GM18499 (cell line): ENCODE data around the gene KRTAP6-1.

Experiments
- ATAC-seq: cut with Tn5 transposase; IDR thresholded peaks from one replicate; pipeline ENCODE4 v1.9.1; 2021; ENCODE audit warnings: moderate number of reproducible peaks; ENCODE audit not compliant: insufficient read depth, unreplicated experiment

Gene KRTAP6-1

GRCh38 chr21:30613836-30614235, at the start of gene KRTAP6-1:
TSS of gene KRTAP6-1 (minus strand) at chr21:30613930. CDS start at chr21:30613904, 26 bp downstream.
- no peak for ATAC-seq

GRCh38 chr21:30652891-30653290, 39.2 kb upstream of the KRTAP6-1 start:
- ATAC-seq: no peak

GRCh38 chr21:30646904-30647414, 33.2 kb upstream of the KRTAP6-1 start:
- no peak for ATAC-seq

- ATAC-seq: no peak
These were observed 28.8 kb upstream of the KRTAP6-1 start, which contains the start of gene KRTAP20-3 for GRCh38 chr21:30642564-30642963. TSS of gene KRTAP20-3 (plus strand) at chr21:30642864.

- no peak for ATAC-seq
These were observed 25.0 kb upstream of the KRTAP6-1 start for GRCh38 chr21:30638686-30639085.

GRCh38 chr21:30634906-30635305, 21.2 kb upstream of the KRTAP6-1 start, which contains the start of gene KRTAP20-2:
TSS of gene KRTAP20-2 (plus strand) at chr21:30635206. CDS start at chr21:30635264, 58 bp downstream.
- ATAC-seq: no peak

GRCh38 chr21:30629200-30629599, 15.5 kb upstream of the KRTAP6-1 start:
- ATAC-seq: no peak

GRCh38 chr21:30628109-30628508, 14.4 kb upstream of the KRTAP6-1 start:
- ATAC-seq: no peak

- ATAC-seq: no peak
These were observed 11.9 kb upstream of the KRTAP6-1 start for GRCh38 chr21:30625449-30626165.

- no peak for ATAC-seq
These were observed 9.6 kb upstream of the KRTAP6-1 start for GRCh38 chr21:30623362-30623761.

- ATAC-seq: no peak
These were observed 6.8 kb upstream of the KRTAP6-1 start, which contains the start of gene KRTAP20-4 for GRCh38 chr21:30620522-30620921. TSS of gene KRTAP20-4 (plus strand) at chr21:30620627.

- ATAC-seq: no peak
These were observed 6.3 kb upstream of the KRTAP6-1 start for GRCh38 chr21:30620080-30620479.

GRCh38 chr21:30616125-30616524, 2.4 kb upstream of the KRTAP6-1 start, which contains the start of gene KRTAP20-1:
TSS of gene KRTAP20-1 (plus strand) at chr21:30616425. CDS start at chr21:30616455, 30 bp downstream.
- ATAC-seq: no peak

GRCh38 chr21:30615199-30615598, 1.5 kb upstream of the KRTAP6-1 start:
- no peak for ATAC-seq

- ATAC-seq: no peak
These were observed 1.6 kb downstream of the KRTAP6-1 start for GRCh38 chr21:30612132-30612531.

GRCh38 chr21:30605968-30606367, 7.8 kb downstream of the KRTAP6-1 start:
- ATAC-seq: no peak

- no peak for ATAC-seq
These were observed 12.9 kb downstream of the KRTAP6-1 start, which contains the start of gene KRTAP22-1 for GRCh38 chr21:30600787-30601186. TSS of gene KRTAP22-1 (plus strand) at chr21:30601087.

- no peak for ATAC-seq
These were observed 14.9 kb downstream of the KRTAP6-1 start, which contains the start of gene KRTAP6-2 for GRCh38 chr21:30598802-30599201. TSS of gene KRTAP6-2 (minus strand) at chr21:30598902. CDS start at chr21:30598874, 28 bp downstream.

- no peak for ATAC-seq
These were observed 21.6 kb downstream of the KRTAP6-1 start, which contains the start of gene KRTAP6-3 for GRCh38 chr21:30592140-30592539. TSS of gene KRTAP6-3 (plus strand) at chr21:30592440. CDS start at chr21:30592446, 6 bp downstream.

- no peak for ATAC-seq
These were observed 23.4 kb downstream of the KRTAP6-1 start, which contains the start of gene KRTAP22-2 for GRCh38 chr21:30590297-30590696. TSS of gene KRTAP22-2 (minus strand) at chr21:30590397.

GRCh38 chr21:30582870-30583269, 30.9 kb downstream of the KRTAP6-1 start:
- ATAC-seq: no peak
